ENCODE data around the gene PCDH9.

PCDH9 gene, protein sequence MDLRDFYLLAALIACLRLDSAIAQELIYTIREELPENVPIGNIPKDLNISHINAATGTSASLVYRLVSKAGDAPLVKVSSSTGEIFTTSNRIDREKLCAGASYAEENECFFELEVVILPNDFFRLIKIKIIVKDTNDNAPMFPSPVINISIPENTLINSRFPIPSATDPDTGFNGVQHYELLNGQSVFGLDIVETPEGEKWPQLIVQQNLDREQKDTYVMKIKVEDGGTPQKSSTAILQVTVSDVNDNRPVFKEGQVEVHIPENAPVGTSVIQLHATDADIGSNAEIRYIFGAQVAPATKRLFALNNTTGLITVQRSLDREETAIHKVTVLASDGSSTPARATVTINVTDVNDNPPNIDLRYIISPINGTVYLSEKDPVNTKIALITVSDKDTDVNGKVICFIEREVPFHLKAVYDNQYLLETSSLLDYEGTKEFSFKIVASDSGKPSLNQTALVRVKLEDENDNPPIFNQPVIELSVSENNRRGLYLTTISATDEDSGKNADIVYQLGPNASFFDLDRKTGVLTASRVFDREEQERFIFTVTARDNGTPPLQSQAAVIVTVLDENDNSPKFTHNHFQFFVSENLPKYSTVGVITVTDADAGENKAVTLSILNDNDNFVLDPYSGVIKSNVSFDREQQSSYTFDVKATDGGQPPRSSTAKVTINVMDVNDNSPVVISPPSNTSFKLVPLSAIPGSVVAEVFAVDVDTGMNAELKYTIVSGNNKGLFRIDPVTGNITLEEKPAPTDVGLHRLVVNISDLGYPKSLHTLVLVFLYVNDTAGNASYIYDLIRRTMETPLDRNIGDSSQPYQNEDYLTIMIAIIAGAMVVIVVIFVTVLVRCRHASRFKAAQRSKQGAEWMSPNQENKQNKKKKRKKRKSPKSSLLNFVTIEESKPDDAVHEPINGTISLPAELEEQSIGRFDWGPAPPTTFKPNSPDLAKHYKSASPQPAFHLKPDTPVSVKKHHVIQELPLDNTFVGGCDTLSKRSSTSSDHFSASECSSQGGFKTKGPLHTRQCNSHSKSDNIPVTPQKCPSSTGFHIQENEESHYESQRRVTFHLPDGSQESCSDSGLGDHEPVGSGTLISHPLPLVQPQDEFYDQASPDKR (N-terminal part only)

DNA sequence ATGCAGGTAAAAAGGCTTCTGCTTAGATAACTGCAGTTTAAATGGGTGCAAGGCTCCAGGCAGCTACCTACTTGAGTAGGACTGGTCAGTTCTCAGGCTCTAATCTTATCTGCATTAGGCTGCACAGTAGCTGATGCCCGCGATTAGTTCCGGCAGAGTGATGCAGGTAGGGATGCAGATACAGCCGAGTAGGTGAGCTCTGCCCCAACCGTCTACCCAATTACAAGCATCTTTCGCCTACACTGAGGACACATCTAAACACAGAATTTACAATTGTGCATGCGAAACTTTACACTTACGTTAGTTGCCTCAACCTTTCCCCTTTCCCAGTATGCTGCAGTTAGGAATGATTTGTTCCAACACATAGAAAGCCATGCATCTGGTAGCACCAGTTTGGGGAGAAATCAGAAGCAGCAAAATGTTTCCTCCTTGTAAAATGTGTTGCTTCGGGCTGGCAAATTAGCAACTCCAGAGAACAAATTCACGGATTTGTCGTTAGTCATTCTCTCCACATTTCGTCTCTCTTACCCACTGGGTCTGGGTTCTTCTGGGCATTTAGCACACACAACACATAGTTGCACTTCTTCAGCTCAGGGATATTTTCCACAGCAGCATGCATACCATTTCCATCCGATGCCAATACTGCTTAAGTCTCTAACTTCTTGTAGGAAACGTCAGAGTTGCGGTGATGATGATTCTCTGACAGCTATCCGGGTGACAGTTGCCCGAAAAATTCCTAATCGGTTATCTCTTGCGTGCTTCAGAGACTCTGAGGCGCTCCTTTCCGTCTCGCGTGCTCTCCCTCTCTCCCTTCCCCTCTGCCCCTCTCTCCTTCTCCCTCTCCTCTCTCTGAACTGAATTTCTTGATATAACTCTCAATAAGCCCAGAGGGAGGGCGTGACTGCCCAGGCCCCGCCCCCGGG, at the start of gene PCDH9:
PCDH9 (minus strand) TSS at position 856 of the 923 bp plus-strand sequence. CDS start 1,896 bp downstream, outside the sequence.
- H3K36me3 ChIP-seq (replicated peaks; ENCODE audit: low read depth, low read length) = no peaks in the 10 kb centered on the region
- H3K9me3 ChIP-seq (ENCODE audit: insufficient read depth, low read length) = no peaks in the 10 kb centered on the region
- peak within 1 kb of the TSS; percentile 95 for H3K4me2 ChIP-seq (ENCODE audit: low read length)
- H3K27ac ChIP-seq (ENCODE audit: low read length) = peak within 1 kb of the TSS; percentile 46
- peaks cover 16% of the 10 kb centered on the region for H3K4me1 ChIP-seq (ENCODE audit: low read length)
- peak within 1 kb of the TSS; percentile 94 for H2AFZ ChIP-seq (ENCODE audit: low read depth, low read length)
- peak within 1 kb of the TSS; percentile 91 for H3K4me3 ChIP-seq (ENCODE audit: low read length)
- peak within 1 kb of the TSS; percentile 89 for H3K9ac ChIP-seq (ENCODE audit: low read length)
- no peaks in the 10 kb centered on the region for H3K79me2 ChIP-seq (ENCODE audit: low read length)
- TF ChIP-seq, protein P1, sequence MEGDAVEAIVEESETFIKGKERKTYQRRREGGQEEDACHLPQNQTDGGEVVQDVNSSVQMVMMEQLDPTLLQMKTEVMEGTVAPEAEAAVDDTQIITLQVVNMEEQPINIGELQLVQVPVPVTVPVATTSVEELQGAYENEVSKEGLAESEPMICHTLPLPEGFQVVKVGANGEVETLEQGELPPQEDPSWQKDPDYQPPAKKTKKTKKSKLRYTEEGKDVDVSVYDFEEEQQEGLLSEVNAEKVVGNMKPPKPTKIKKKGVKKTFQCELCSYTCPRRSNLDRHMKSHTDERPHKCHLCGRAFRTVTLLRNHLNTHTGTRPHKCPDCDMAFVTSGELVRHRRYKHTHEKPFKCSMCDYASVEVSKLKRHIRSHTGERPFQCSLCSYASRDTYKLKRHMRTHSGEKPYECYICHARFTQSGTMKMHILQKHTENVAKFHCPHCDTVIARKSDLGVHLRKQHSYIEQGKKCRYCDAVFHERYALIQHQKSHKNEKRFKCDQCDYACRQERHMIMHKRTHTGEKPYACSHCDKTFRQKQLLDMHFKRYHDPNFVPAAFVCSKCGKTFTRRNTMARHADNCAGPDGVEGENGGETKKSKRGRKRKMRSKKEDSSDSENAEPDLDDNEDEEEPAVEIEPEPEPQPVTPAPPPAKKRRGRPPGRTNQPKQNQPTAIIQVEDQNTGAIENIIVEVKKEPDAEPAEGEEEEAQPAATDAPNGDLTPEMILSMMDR (IDR thresholded peaks at IDR 0.05; ENCODE audit: low read depth, low read length) = no peak
- no peak for TF ChIP-seq EZH2phosphoT487 (IDR thresholded peaks at IDR 0.05; ENCODE audit: low read depth)
- H4K20me1 ChIP-seq (ENCODE audit: insufficient read depth, low read length) = no peaks in the 10 kb centered on the region
- peaks cover 20% of the 10 kb centered on the region for H3K27me3 ChIP-seq (ENCODE audit: low read depth, low read length)

DNA sequence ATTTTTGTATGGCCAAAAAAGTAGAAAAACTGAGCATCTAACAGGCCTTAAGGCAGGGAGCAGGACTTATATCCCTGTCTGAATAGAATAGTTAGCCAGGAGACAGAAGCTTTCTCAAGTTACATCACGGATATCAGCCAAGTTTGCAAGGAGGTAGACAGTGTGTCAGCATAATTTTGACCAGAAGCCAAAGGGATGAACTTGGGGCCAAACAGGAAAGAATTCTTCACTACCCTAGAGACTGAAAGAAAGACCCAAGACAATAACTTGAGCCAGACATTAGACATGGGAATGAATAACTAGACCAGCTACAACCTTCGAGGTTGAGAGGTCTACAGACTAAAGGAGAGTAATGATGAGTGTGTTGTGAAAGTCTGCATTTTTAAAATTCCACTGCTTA, 48.1 kb upstream of the PCDH9 start:
- H3K9ac ChIP-seq (ENCODE audit: low read length) = no peak overlapping the region
- H3K79me2 ChIP-seq (ENCODE audit: low read length) = no peaks in the 10 kb centered on the region
- peaks cover 3% of the 10 kb centered on the region; the same call in 1 of the 2 replicates for H3K9me3 ChIP-seq (ENCODE audit: insufficient read depth, low read length)
- peaks cover 4% of the 10 kb centered on the region; the same call in 1 of the 2 replicates for H3K4me1 ChIP-seq (ENCODE audit: low read length)
- no peak overlapping the region for H3K4me2 ChIP-seq (ENCODE audit: low read length)
- H3K36me3 ChIP-seq (replicated peaks; ENCODE audit: low read depth, low read length) = no peaks in the 10 kb centered on the region
- H3K4me3 ChIP-seq (ENCODE audit: low read length) = no peak overlapping the region
- H2AFZ ChIP-seq (ENCODE audit: low read depth, low read length) = no peak overlapping the region
- H3K27ac ChIP-seq (ENCODE audit: low read length) = no peak overlapping the region
- H4K20me1 ChIP-seq (ENCODE audit: insufficient read depth, low read length) = no peaks in the 10 kb centered on the region
- H3K27me3 ChIP-seq (ENCODE audit: low read depth, low read length) = no peaks in the 10 kb centered on the region
- no peak for TF ChIP-seq EZH2phosphoT487 (IDR thresholded peaks at IDR 0.05; ENCODE audit: low read depth)
- TF ChIP-seq, protein P1 (IDR thresholded peaks at IDR 0.05; ENCODE audit: low read depth, low read length) = no peak

DNA sequence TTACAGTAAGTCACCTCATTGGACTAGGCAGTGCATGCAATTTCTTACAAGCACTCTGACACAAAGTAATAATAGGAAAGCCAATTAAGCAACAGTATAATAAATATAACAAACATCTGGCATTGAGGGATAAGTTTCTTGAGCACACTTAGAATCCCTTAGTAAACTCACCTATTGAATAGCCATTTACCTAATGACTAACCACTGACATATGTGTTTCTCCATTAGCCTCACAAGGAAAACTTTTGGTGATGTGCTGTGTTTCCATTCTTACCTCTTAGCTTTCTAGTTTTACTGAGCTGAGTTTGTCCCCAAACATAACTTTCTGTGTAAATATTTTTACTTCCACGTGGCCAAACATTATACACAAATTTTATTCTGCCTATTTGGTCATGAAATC, 47.4 kb upstream of the PCDH9 start:
- TF ChIP-seq EZH2phosphoT487 (IDR thresholded peaks at IDR 0.05; ENCODE audit: low read depth) = no peak
- TF ChIP-seq, protein P1 (IDR thresholded peaks at IDR 0.05; ENCODE audit: low read depth, low read length) = no peak
- no peak overlapping the region for H3K27ac ChIP-seq (ENCODE audit: low read length)
- no peak overlapping the region for H2AFZ ChIP-seq (ENCODE audit: low read depth, low read length)
- H3K79me2 ChIP-seq (ENCODE audit: low read length) = no peaks in the 10 kb centered on the region
- H3K4me1 ChIP-seq (ENCODE audit: low read length) = peaks cover 4% of the 10 kb centered on the region; the same call in 1 of the 2 replicates
- no peak overlapping the region for H3K9ac ChIP-seq (ENCODE audit: low read length)
- H3K9me3 ChIP-seq (ENCODE audit: insufficient read depth, low read length) = peaks cover 3% of the 10 kb centered on the region; the same call in 1 of the 2 replicates
- no peak overlapping the region for H3K4me2 ChIP-seq (ENCODE audit: low read length)
- no peaks in the 10 kb centered on the region for H3K36me3 ChIP-seq (replicated peaks; ENCODE audit: low read depth, low read length)
- no peaks in the 10 kb centered on the region for H4K20me1 ChIP-seq (ENCODE audit: insufficient read depth, low read length)
- H3K27me3 ChIP-seq (ENCODE audit: low read depth, low read length) = no peaks in the 10 kb centered on the region
- no peak overlapping the region for H3K4me3 ChIP-seq (ENCODE audit: low read length)

Measured in OCI-LY3 (cell line).